ENCODE measurements around the gene LRG1. TPM values are rescaled to one million over a fixed set of nuclear protein-coding genes. Genes with fewer than 3 reads are reported as not detected.
A peak's percentile ranks its signal among the peaks of the same experiment; 100 is the strongest.

LRG1 gene
- total RNA-seq, 2 donors from 2014 or later, result 0.86 to 1.4 TPM

DNA sequence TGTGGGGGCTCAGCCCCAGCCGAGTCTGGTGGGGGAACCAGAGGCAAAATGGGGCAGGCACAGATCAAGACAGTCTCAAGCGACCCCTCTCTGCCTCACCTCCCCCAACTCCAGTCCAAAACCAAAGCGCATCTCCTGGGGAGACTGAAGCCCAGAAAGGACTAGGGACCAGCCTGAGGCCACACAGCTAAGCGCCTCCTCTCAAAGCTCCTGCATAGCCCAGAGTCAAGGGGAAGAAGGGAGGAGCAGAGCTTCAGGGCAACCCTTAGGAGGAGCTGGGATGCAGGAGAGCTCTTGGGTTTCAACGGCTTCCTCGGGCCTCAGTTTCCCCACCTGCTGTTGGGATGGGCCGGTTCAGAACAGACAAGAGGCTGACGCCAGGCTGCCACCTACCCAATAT is 39.6 kb upstream of the LRG1 start:
- peak; percentile 42 for DNase-seq
- Histone ChIP-seq H3K4me1 (ENCODE audit: control insufficient read depth, insufficient read depth, low read length) (peaks cover 6% of the 10 kb centered on the region), H3K27ac (ENCODE audit: low read depth, low read length) (no peak overlapping the region), H3K9me3 (ENCODE audit: control insufficient read depth, low read length) (no peaks in the 10 kb centered on the region), H3K9ac (ENCODE audit: extremely low read depth, low read length, poor library complexity, severe bottlenecking) (no peak overlapping the region), H3K4me3 (ENCODE audit: low read length) (no peak overlapping the region), H3K27me3 (ENCODE audit: control insufficient read depth, insufficient read depth, low read length, poor library complexity, severe bottlenecking) (peaks cover 22% of the 10 kb centered on the region), H3K36me3 (ENCODE audit: control insufficient read depth, insufficient read depth, low read length) (no peaks in the 10 kb centered on the region)
- H3K4me1 Mint-ChIP-seq, result peaks cover 12% of the 10 kb centered on the region
- TF ChIP-seq, protein P1, sequence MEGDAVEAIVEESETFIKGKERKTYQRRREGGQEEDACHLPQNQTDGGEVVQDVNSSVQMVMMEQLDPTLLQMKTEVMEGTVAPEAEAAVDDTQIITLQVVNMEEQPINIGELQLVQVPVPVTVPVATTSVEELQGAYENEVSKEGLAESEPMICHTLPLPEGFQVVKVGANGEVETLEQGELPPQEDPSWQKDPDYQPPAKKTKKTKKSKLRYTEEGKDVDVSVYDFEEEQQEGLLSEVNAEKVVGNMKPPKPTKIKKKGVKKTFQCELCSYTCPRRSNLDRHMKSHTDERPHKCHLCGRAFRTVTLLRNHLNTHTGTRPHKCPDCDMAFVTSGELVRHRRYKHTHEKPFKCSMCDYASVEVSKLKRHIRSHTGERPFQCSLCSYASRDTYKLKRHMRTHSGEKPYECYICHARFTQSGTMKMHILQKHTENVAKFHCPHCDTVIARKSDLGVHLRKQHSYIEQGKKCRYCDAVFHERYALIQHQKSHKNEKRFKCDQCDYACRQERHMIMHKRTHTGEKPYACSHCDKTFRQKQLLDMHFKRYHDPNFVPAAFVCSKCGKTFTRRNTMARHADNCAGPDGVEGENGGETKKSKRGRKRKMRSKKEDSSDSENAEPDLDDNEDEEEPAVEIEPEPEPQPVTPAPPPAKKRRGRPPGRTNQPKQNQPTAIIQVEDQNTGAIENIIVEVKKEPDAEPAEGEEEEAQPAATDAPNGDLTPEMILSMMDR (conservative IDR thresholded peaks at IDR 0.05), result no peak
- peak overlapping the region; percentile 62 for H3K4me3 Mint-ChIP-seq
- peaks cover 33% of the 10 kb centered on the region for H3K27me3 Mint-ChIP-seq (ENCODE audit: insufficient read depth)
- H3K27ac Mint-ChIP-seq, result no peak overlapping the region
- no peaks in the 10 kb centered on the region for H3K36me3 Mint-ChIP-seq (ENCODE audit: low read depth)
- H3K9me3 Mint-ChIP-seq, result no peaks in the 10 kb centered on the region
- 88 to 91% methylated on average over 8 of the region's 8 CpGs for WGBS, 2 experiments (ENCODE audit: insufficient coverage in 1 of 2, insufficient read length in 1 of 2)

DNA sequence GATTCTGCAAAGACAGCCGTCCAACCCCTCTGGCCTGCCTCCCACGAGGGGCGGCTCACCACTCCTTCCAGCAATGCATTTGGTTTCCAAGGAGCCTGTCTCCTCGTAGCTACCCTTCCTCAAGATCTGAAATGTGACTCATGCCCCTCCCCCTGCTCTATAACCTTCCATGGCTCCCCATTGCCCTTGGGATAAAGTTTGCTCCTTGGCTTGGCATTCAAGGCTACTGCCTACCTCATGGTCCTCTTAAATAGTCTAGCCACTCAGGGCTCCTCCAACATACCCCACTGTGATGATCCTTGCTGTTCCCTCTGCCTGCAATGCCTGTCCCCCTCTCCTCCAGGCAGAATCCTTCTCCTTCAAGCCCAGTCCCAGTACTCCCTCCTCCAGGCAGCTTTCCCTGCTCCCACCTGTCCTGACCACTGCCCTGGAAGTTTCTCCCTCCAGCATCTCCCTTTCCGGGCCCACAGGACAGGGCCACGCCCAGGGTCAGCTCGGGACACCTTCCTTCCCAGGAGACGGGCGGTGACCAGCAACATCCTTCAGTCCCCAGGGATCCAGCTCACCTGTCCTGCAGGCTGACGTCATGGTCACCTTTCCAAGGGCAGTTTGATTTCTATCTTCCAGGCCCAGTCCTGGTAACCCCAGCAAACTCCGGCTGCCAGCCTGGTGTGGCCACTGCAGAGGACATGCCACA is 38.9 kb upstream of the LRG1 start:
- WGBS, 2 experiments (ENCODE audit: insufficient coverage in 1 of 2, insufficient read length in 1 of 2), result 86 to 90% methylated on average over 10 to 11 of the region's 11 CpGs
- Mint-ChIP-seq H3K9me3 (no peaks in the 10 kb centered on the region), H3K4me3 (no peak overlapping the region), H3K36me3 (ENCODE audit: low read depth) (no peaks in the 10 kb centered on the region), H3K27me3 (ENCODE audit: insufficient read depth) (peaks cover 33% of the 10 kb centered on the region), H3K27ac (no peak overlapping the region), H3K4me1 (peaks cover 12% of the 10 kb centered on the region)
- Histone ChIP-seq H3K9me3 (ENCODE audit: control insufficient read depth, low read length) (no peaks in the 10 kb centered on the region), H3K27me3 (ENCODE audit: control insufficient read depth, insufficient read depth, low read length, poor library complexity, severe bottlenecking) (peaks cover 22% of the 10 kb centered on the region), H3K4me1 (ENCODE audit: control insufficient read depth, insufficient read depth, low read length) (peaks cover 6% of the 10 kb centered on the region), H3K4me3 (ENCODE audit: low read length) (no peak overlapping the region), H3K36me3 (ENCODE audit: control insufficient read depth, insufficient read depth, low read length) (no peaks in the 10 kb centered on the region), H3K9ac (ENCODE audit: extremely low read depth, low read length, poor library complexity, severe bottlenecking) (no peak overlapping the region), H3K27ac (ENCODE audit: low read depth, low read length) (no peak overlapping the region)
- TF ChIP-seq, protein P1 (conservative IDR thresholded peaks at IDR 0.05), result no peak
- no peak for DNase-seq

DNA sequence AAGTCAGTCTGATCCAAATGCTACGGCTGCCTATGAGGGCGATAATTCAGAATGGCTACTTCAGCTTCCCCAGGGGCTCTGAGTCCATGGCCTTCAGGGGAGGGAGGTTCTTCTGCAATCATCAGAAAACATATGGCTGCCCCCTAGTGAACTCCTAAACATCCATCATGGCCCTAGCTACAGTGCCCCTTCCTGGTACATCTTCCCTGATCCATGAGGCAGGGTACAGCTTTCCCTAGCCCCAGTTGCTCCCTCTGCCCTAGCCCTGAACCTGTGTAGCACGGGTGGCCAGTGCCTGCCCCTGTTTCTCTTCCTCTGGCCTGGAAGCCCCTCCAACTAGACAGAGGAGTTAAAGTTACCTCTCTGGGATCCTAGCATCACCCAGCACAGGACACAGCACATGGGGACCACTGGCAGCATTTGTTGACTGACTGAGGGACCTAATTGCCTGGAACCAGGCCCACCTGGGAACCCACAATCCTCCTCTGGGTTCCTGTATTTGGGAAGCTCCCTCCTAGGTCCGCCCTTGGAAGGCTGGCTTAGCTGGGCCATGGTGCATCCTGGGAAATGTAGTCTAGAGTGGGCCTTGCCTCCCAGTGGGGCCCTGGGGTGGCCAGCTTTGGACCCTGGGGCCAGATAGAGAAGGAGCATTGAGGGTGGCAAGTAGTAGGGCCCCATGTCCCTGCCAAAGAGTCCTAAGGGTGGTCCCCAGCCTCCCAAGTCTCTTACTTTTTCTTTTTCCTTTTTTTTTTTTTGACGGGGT is 37.4 kb upstream of the LRG1 start:
- TF ChIP-seq, protein P1 (conservative IDR thresholded peaks at IDR 0.05), result no peak
- H3K27me3 Mint-ChIP-seq (ENCODE audit: insufficient read depth), result peaks cover 20% of the 10 kb centered on the region
- Histone ChIP-seq H3K4me3 (ENCODE audit: low read length) (no peak overlapping the region), H3K27ac (ENCODE audit: low read depth, low read length) (no peak overlapping the region), H3K9me3 (ENCODE audit: control insufficient read depth, low read length) (no peaks in the 10 kb centered on the region), H3K36me3 (ENCODE audit: control insufficient read depth, insufficient read depth, low read length) (no peaks in the 10 kb centered on the region), H3K4me1 (ENCODE audit: control insufficient read depth, insufficient read depth, low read length) (peaks cover 6% of the 10 kb centered on the region), H3K27me3 (ENCODE audit: control insufficient read depth, insufficient read depth, low read length, poor library complexity, severe bottlenecking) (peaks cover 19% of the 10 kb centered on the region), H3K9ac (ENCODE audit: extremely low read depth, low read length, poor library complexity, severe bottlenecking) (no peak overlapping the region)
- H3K36me3 Mint-ChIP-seq (ENCODE audit: low read depth), result no peaks in the 10 kb centered on the region
- peak; percentile 82 for DNase-seq
- H3K4me1 Mint-ChIP-seq, result peaks cover 12% of the 10 kb centered on the region
- H3K9me3 Mint-ChIP-seq, result no peaks in the 10 kb centered on the region
- H3K4me3 Mint-ChIP-seq, result no peak overlapping the region
- 88 to 97% methylated on average over 2 to 5 of the region's 5 CpGs for WGBS, 2 experiments (ENCODE audit: insufficient coverage in 1 of 2, insufficient read length in 1 of 2)
- H3K27ac Mint-ChIP-seq, result peak overlapping the region; percentile 4
